ENCODE measurements around the gene OR10A2.
"Not testable (repeated sequence)": the region's sequence is repeated elsewhere in the genome, so short reads cannot be mapped to it uniquely, and the experiment has no call there.

OR10A2 gene

DNA sequence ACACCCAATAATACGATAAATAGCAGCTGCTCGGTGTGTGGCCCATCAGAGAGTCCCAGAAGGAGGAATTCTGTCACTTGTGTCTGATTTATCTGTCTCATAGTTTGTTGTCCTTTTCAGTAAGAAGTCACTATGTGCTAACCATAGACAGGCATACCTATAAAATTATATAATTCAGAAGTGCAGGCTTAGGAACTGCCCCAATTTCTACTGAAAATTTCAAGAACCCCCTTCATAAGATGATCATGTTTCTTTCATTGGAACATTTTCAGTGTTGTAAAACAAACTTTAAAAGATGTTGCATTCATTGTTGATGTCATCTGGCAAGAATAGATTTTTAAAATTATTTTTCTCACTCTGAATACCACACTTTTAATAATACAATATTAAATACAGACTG is 29.5 kb downstream of the OR10A2 start, which contains the start of gene OR2D2:
TSS of gene OR2D2 (minus strand) at position 101 of the 400 bp plus-strand sequence. CDS start at position 101, 0 bp downstream.
- POLR2A ChIA-PET = no interaction called here
- no peak within 1 kb of the TSS for H3K4me3 ChIP-seq (ENCODE audit: low read depth, low read length)
- CTCF ChIA-PET = no interaction called here
- TF ChIP-seq, protein P1, sequence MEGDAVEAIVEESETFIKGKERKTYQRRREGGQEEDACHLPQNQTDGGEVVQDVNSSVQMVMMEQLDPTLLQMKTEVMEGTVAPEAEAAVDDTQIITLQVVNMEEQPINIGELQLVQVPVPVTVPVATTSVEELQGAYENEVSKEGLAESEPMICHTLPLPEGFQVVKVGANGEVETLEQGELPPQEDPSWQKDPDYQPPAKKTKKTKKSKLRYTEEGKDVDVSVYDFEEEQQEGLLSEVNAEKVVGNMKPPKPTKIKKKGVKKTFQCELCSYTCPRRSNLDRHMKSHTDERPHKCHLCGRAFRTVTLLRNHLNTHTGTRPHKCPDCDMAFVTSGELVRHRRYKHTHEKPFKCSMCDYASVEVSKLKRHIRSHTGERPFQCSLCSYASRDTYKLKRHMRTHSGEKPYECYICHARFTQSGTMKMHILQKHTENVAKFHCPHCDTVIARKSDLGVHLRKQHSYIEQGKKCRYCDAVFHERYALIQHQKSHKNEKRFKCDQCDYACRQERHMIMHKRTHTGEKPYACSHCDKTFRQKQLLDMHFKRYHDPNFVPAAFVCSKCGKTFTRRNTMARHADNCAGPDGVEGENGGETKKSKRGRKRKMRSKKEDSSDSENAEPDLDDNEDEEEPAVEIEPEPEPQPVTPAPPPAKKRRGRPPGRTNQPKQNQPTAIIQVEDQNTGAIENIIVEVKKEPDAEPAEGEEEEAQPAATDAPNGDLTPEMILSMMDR (IDR thresholded peaks at IDR 0.05; ENCODE audit: insufficient read depth, low read length, missing control alignments) = no peak
- DNase-seq (ENCODE audit: low read depth, low spot score) = no peak

DNA sequence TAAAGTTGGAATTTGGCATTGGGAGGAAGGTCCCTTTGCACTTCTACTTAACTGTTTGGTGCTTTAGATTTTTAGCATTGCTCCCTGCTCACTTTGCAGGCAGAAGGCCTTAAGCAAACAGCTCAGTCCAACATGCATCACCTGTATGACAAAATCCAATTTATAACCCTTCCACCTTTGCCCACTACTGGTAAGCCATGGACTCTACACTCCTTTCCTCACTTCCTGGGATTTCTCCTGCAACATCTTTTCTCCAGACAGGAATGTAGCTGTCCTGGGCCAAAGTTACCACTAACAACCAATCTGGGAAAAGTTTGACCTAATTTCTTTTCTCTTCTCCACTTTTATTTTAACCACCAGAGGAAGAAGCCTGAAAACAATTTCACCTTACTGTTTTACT is 31.2 kb downstream of the OR10A2 start:
- no peak for DNase-seq (ENCODE audit: low read depth, low spot score)
- POLR2A ChIA-PET = no interaction called here
- H3K4me3 ChIP-seq (ENCODE audit: low read depth, low read length) = no peak overlapping the region
- TF ChIP-seq, protein P1 (IDR thresholded peaks at IDR 0.05; ENCODE audit: insufficient read depth, low read length, missing control alignments) = no peak
- CTCF ChIA-PET = no interaction called here

DNA sequence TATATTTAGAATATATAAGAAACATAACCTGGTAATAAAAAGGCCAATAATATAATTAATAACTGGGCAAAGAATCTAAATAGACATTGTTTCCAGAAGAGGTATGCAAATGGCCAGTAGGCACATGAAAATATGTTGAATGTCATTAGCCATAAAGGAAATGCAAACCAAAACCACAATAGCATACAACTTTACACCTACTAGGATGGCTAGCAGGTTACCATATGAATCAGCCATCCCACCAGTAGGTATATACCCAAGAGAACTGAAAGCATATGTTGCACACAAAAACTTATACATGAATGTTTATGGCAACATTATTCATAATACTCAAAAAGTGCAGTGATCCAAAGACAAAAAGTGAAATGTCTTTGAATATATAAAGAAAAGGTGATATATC is 32.2 kb downstream of the OR10A2 start:
- ChIA-PET POLR2A (no interaction called here), CTCF (no interaction called here)
- TF ChIP-seq, protein P1 (IDR thresholded peaks at IDR 0.05; ENCODE audit: insufficient read depth, low read length, missing control alignments) = no peak
- no peak overlapping the region for H3K4me3 ChIP-seq (ENCODE audit: low read depth, low read length)
- DNase-seq (ENCODE audit: low read depth, low spot score) = no peak

DNA sequence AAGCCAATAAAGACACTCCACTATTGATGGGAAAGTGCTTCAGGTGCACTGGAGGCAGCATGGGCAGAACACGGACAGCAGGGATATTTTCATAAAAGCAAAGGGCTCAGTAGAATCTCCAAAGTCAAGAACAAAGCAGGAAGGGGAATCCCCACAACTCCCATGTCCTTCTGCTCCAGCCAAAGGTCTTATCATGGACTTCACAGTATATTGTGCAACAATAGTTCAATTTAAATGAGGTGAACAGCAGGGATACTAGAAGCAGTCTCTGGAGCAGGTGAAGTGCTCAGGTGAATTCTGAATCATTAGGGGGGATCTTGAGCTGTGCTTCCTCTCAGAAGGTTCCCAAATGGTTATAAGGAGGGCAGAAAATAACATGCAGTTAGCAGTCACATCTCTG is 36.1 kb downstream of the OR10A2 start:
- DNase-seq (ENCODE audit: low read depth, low spot score) = no peak
- POLR2A ChIA-PET = no interaction called here
- CTCF ChIA-PET = no interaction called here
- TF ChIP-seq, protein P1 (IDR thresholded peaks at IDR 0.05; ENCODE audit: insufficient read depth, low read length, missing control alignments) = no peak
- H3K4me3 ChIP-seq (ENCODE audit: low read depth, low read length) = no peak overlapping the region

DNA sequence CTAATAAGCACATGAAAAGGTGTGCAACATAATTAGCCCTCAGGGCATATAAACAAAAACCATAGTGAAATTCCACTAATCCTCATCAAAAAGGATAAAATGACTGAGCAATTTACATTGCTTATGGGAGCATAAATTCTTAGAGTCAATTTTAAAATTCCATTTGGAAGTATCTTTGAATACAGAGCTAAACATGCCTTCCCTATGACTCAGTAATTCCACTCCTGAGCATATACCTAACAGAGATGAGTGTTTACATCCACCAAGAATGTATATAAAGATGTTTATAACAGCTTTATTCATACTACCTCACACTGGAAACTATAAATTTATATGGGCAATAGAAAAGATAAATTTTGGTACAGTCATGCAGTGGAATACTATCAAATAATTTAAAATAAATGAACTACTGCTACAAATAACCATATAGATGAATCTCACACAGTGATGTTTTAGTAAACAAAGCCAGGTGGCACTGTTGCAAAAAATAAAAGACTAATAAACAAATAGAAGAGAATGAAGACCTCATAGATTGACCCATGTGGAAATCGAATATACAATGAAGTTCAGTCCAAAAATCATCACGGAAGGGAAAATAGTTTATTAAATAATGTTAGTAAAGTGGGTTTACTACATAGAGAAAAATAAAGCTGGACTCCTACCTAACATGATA is 37.6 kb downstream of the OR10A2 start:
- H3K4me3 ChIP-seq (ENCODE audit: low read depth, low read length) = no peak overlapping the region
- ChIA-PET POLR2A (no interaction called here), CTCF (no interaction called here)
- no peak for DNase-seq (ENCODE audit: low read depth, low spot score)
- TF ChIP-seq, protein P1 (IDR thresholded peaks at IDR 0.05; ENCODE audit: insufficient read depth, low read length, missing control alignments) = no peak

DNA sequence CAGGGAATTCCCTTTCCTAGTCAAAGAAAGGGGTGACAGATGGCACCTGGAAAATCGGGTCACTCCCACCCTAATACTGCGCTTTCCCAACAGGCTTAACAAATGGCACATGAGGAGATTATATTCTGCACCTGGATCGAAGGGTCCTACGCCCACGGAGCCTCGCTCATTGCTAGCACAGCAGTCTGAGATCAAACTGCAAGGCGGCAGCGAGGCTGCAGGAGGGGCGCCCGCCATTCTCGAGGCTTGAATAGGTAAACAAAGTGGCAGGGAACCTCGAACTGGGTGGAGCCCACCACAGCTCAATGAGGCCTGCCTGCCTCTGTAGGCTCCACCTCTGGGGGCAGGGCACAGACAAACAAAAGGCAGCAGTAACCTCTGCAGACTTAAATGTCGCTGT is 41.9 kb downstream of the OR10A2 start:
- POLR2A ChIA-PET = not testable (repeated sequence)

DNA sequence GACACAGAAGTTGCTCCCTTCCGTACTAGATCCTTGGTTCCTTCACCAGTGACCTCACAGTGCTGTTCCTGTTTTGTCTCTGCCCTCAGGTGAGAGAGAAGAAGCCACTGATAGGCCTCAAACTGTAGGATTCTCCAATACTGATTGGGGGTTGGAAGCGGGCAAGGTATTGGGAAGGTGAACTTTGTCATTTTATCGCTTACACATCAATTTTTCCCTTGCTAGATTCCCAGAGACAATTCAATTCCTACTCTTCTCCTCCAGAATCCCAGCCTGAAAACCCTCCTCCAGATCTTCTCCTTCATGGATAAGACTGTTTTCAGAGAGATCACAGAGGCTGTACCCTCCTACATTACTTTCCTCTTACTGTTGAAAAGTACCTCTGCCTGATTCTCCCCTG is 48.5 kb downstream of the OR10A2 start:
- TF ChIP-seq, protein P1 (IDR thresholded peaks at IDR 0.05; ENCODE audit: insufficient read depth, low read length, missing control alignments) = no peak
- ChIA-PET CTCF (no interaction called here), POLR2A (no interaction called here)
- H3K4me3 ChIP-seq (ENCODE audit: low read depth, low read length) = no peak overlapping the region
- no peak for DNase-seq (ENCODE audit: low read depth, low spot score)

More for the DNA sequence above, 41.9 kb downstream of the OR10A2 start:
- CTCF ChIA-PET; DNase-seq (ENCODE audit: low read depth, low spot score); H3K4me3 ChIP-seq (ENCODE audit: low read depth, low read length): not testable (repeated sequence)
